ENCODE measurements around the gene FCGR2B. TPM values are rescaled to one million over a fixed set of nuclear protein-coding genes. Genes with fewer than 3 reads are reported as not detected.
"Not testable (repeated sequence)": the region's sequence is repeated elsewhere in the genome, so short reads cannot be mapped to it uniquely, and the experiment has no call there.

Gene FCGR2B
- polyA plus RNA-seq, 1 donor from 2014 or later, result 235 TPM

DNA sequence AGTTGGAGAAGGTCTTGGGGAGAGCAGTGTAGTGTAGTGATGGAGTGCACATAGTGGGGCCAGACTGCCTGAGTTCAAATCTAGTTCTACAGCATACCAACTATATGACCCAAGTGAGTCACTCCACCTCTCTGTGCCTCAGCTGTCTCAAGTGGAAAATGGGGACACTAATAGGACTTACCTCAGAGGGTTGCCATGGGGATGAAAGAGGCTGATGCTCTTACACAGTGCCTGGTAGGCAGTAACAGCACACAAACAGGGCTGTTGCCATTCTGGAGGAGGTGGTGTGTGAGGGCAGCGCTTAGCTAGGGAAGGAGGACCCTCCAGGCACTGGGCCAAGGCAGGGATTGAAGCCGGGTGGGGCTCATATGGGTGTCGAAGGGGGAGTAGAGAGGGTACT, 11.5 kb downstream of the FCGR2B start:
- not testable (repeated sequence) for H3K27ac Mint-ChIP-seq, H3K4me1 Mint-ChIP-seq, H3K9me3 Mint-ChIP-seq, H3K36me3 Mint-ChIP-seq, H3K4me3 Mint-ChIP-seq, H3K27me3 Mint-ChIP-seq

DNA sequence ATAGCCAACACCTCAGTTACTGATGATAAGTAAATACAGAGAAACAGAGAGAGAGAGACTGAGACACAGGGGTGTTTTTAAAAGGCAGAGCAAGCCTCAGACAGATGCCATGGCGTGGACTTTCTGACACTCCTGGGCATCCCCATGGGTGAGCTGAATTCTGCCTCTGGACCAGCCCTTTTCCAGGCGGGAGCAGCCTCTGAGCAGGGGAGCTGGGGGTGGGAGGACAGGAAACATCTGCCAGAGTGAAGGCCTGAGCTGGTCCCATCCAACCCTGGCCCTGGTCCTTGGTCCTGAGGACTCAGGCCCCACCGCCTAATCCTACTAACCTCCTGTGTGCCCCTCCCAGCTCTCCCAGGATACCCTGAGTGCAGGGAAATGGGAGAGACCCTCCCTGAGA, 12.0 kb downstream of the FCGR2B start:
- not testable (repeated sequence) for H3K4me1 Mint-ChIP-seq, H3K4me3 Mint-ChIP-seq, H3K27me3 Mint-ChIP-seq, H3K36me3 Mint-ChIP-seq, H3K9me3 Mint-ChIP-seq, H3K27ac Mint-ChIP-seq

DNA sequence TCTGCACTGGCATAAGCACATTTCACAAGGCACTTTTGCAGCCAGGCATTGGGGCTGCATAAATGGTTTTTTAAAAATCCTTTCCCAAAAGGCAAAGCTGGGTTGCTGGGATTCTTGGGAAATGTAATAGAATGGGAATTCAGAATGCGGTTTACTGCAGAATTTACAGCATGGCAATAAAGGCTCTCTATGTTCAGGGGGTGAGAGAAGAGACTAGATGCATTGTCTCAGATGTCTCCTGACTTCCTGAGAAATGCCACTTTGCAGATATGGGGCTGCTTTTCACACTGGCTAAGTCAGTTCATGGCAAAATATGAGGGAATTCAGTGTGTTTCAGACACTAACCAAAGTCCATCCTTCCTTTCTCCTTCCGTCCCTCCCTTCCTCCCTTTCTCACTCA, 13.5 kb downstream of the FCGR2B start:
- no peaks in the 10 kb centered on the region for H3K9me3 Mint-ChIP-seq
- H3K36me3 Mint-ChIP-seq, result no peaks in the 10 kb centered on the region
- H3K27me3 Mint-ChIP-seq, result no peaks in the 10 kb centered on the region
- H3K4me1 Mint-ChIP-seq, result peaks cover 0 to 4% (median 0%) of the 10 kb centered on the region in 3 donors
- no peak overlapping the region for H3K4me3 Mint-ChIP-seq
- H3K27ac Mint-ChIP-seq, result peak overlapping the region in 1 of 3 donors; percentile 64

DNA sequence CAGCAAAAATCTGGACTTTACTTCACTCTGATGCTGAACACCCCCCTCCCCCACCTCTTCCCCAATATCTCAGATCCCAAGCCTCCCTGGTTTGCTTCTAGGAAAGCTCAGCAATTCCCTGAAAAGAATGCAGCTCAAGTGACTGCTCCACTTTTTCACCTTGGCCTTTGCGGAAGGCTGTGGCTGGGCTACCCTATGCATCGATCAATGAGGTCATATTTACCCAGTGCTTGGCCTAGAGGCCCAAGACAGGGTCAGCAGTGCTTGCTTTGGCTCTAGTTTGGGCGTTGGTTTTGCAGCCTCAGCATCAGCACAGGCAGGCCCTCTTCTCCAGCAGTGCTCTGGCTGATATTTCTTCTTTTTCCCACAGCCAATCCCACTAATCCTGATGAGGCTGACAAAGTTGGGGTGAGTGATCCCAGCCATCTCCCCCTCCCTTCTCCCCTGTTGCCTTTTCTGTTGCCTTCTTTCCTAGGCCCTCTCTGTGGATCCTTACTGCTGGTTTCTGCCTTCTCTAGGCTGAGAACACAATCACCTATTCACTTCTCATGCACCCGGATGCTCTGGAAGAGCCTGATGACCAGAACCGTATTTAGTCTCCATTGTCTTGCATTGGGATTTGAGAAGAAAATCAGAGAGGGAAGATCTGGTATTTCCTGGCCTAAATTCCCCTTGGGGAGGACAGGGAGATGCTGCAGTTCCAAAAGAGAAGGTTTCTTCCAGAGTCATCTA, 14.2 kb downstream of the FCGR2B start:
- peak overlapping the region in 1 of 3 donors; percentile 64 for H3K27ac Mint-ChIP-seq
- H3K27me3 Mint-ChIP-seq, result no peaks in the 10 kb centered on the region
- H3K36me3 Mint-ChIP-seq, result no peaks in the 10 kb centered on the region
- H3K4me1 Mint-ChIP-seq, result peaks cover 0 to 4% (median 2%) of the 10 kb centered on the region in 3 donors
- H3K9me3 Mint-ChIP-seq, result no peaks in the 10 kb centered on the region
- no peak overlapping the region for H3K4me3 Mint-ChIP-seq

DNA sequence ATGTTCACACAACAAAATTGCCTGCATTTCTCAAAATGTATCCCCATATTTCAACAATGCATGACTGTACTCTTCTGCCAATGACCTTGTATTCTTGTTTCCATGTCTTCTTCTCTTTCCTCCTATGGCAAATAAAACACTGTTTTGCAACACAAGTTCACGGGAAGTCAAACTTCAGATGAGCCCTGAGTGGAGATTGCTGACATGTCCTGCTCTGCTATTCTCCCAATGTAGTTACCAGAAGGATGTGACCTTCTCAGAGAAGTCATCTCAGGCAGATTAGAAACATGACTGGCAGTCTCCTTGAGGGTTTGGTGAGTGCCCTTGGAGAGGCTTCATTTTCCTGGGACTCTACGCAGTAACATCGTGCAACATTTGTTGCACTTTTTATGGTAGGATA, 15.6 kb downstream of the FCGR2B start:
- Mint-ChIP-seq H3K4me1 (peaks cover 0 to 4% (median 2%) of the 10 kb centered on the region in 3 donors), H3K4me3 (no peak overlapping the region), H3K27ac (no peak overlapping the region), H3K36me3 (no peaks in the 10 kb centered on the region), H3K27me3 (no peaks in the 10 kb centered on the region), H3K9me3 (no peaks in the 10 kb centered on the region)

DNA sequence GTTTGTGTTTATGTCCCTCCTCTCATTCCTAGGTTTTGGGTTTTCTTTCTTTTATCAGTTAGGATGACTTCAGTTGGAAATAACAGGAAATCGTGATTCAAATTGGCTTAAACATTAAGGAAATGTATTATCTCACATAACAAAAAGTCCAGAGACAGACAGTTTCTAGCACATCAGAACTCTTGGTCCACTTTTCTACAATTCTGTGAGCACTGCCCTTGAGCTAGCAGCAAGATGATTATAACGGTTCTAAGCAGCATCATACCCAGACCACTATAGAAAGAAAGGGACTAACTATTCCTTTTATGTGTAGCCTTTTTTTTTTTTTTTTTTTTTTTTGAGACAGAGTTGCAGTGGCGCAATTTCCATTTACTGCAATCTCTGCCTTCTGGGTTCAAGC, 18.9 kb downstream of the FCGR2B start:
- Mint-ChIP-seq H3K27ac (peak overlapping the region in 1 of 3 donors; percentile 26), H3K27me3 (no peaks in the 10 kb centered on the region), H3K36me3 (no peaks in the 10 kb centered on the region), H3K4me1 (peaks cover 0 to 4% (median 2%) of the 10 kb centered on the region in 3 donors), H3K4me3 (no peak overlapping the region), H3K9me3 (no peaks in the 10 kb centered on the region)

- H3K27me3 Mint-ChIP-seq, result no peaks in the 10 kb centered on the region
Measured at GRCh38 chr1:161688946-161689345, 26.0 kb downstream of the FCGR2B start.

GRCh38 chr1:161691846-161692245, 28.9 kb downstream of the FCGR2B start:
- peaks cover 0 to 8% (median 2%) of the 10 kb centered on the region in 3 donors for H3K9me3 Mint-ChIP-seq
- peaks cover 6 to 8% (median 7%) of the 10 kb centered on the region in 3 donors for H3K4me1 Mint-ChIP-seq
- H3K27me3 Mint-ChIP-seq, result no peaks in the 10 kb centered on the region
- peak overlapping the region in 1 of 4 donors; percentile 72 for H3K4me3 Mint-ChIP-seq
- H3K27ac Mint-ChIP-seq, result no peak overlapping the region
- H3K36me3 Mint-ChIP-seq, result peaks cover 4% of the 10 kb centered on the region

More at GRCh38 chr1:161688946-161689345, 26.0 kb downstream of the FCGR2B start:
- peaks cover 2% of the 10 kb centered on the region for H3K36me3 Mint-ChIP-seq
- peak overlapping the region in 1 of 3 donors; percentile 36 for H3K27ac Mint-ChIP-seq
- H3K4me3 Mint-ChIP-seq, result peak overlapping the region in 2 of 4 donors; percentile 15 to 55
- H3K9me3 Mint-ChIP-seq, result no peaks in the 10 kb centered on the region
- H3K4me1 Mint-ChIP-seq, result peaks cover 6 to 8% (median 7%) of the 10 kb centered on the region in 3 donors

DNA sequence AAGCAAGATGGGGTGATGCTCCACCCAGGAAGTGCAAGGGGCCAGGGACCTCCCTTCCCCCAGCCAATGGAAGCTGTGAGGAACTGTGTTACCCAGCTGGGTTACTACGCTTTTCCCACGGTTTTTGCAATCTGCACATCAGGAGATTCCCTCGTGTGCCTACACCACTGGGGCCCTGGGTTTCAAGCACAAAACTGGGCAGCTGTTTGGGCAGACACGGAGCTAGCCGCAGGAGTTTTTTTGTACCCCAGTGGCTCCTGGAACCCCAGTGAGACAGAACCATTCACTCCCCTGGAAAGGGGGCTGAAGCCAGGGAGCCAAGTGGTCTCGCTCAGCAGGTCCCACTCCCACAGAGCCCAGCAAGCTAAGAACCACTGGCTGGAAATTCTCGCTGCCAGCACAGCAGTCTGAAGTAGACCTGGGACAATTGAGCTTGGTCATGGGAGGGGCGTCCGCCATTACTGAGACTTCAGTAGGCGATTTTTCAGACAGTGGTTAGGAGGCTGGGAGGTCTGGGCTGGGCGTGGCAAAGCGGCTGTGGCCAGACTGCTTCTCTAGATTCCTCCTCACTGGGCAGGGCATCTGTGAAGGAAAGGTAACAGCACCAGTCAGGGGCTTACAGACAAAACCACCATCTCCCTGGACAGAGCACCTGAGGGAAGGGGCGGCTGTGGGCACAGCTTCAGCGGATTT, 30.2 kb downstream of the FCGR2B start:
- not testable (repeated sequence) for H3K4me3 Mint-ChIP-seq, H3K36me3 Mint-ChIP-seq, H3K27ac Mint-ChIP-seq, H3K4me1 Mint-ChIP-seq, H3K9me3 Mint-ChIP-seq, H3K27me3 Mint-ChIP-seq

GRCh38 chr1:161698302-161698701, 35.4 kb downstream of the FCGR2B start:
- H3K9me3 Mint-ChIP-seq, H3K36me3 Mint-ChIP-seq, H3K4me1 Mint-ChIP-seq, H3K27me3 Mint-ChIP-seq, H3K4me3 Mint-ChIP-seq, H3K27ac Mint-ChIP-seq: not testable (repeated sequence)

GRCh38 chr1:161702250-161702649, 39.3 kb downstream of the FCGR2B start:
- H3K36me3 Mint-ChIP-seq, result no peaks in the 10 kb centered on the region
- H3K4me3 Mint-ChIP-seq, result peak overlapping the region in 1 of 4 donors; percentile 34
- H3K4me1 Mint-ChIP-seq, result peaks cover 7 to 13% (median 8%) of the 10 kb centered on the region in 3 donors
- no peaks in the 10 kb centered on the region for H3K27me3 Mint-ChIP-seq
- no peaks in the 10 kb centered on the region for H3K9me3 Mint-ChIP-seq
- no peak overlapping the region for H3K27ac Mint-ChIP-seq

DNA sequence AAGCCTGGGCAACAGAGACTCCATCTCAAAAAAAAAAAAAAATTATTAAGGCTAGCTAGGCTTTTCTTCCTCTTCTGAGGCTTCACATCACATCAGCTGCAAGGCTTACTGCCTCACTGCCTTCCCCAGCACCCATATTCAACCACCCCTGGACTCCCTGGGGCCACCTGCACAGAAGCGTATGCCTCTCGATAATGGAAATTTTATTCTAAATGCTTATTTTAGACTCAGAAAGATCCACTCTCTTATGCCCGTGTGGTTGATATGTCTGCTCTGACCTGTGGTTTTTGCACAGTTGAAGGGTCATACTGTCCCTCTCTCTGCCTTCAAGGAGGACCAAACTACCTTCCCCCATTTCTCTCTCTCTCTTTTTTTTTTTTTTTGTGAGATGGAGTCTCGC, 42.6 kb downstream of the FCGR2B start:
- Mint-ChIP-seq H3K4me1 (peaks cover 20 to 26% (median 22%) of the 10 kb centered on the region in 3 donors), H3K4me3 (peak overlapping the region; percentile 65 to 88 (median 76)), H3K9me3 (no peaks in the 10 kb centered on the region), H3K36me3 (no peaks in the 10 kb centered on the region), H3K27ac (peak overlapping the region in 1 of 3 donors; percentile 78), H3K27me3 (no peaks in the 10 kb centered on the region)

DNA sequence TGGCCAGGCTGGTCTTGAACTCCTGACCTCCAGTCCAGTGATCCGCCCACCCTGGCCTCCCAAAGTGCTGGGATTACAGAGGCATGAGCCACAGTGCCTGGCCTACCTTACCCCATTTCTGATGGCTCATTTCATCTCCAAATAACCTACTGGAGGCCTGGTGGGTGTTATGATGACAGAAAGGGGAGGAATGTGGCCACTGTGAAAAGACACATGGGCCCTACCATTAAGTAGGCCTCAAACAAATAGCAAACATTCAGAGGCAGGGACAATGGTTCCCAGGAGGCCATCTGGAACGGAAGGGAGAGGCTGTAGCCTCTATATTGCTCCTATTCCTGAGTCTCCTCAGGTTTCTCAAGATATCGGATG, 43.2 kb downstream of the FCGR2B start:
- Mint-ChIP-seq H3K4me1 (peaks cover 22 to 26% (median 23%) of the 10 kb centered on the region in 3 donors), H3K9me3 (no peaks in the 10 kb centered on the region), H3K4me3 (peak overlapping the region in 3 of 4 donors; percentile 65 to 88 (median 86)), H3K36me3 (no peaks in the 10 kb centered on the region), H3K27me3 (no peaks in the 10 kb centered on the region), H3K27ac (peak overlapping the region in 1 of 3 donors; percentile 78)

GRCh38 chr1:161706482-161707347, 43.8 kb downstream of the FCGR2B start, which contains the start of gene FCRLA:
FCRLA (plus strand) TSS chr1:161707229; CDS start chr1:161707265, 36 bp downstream.
- Mint-ChIP-seq H3K36me3 (peaks cover under 1% of the 10 kb centered on the region), H3K4me3 (peak within 1 kb of the TSS in 1 of 4 donors; percentile 88), H3K27me3 (no peaks in the 10 kb centered on the region), H3K9me3 (no peaks in the 10 kb centered on the region), H3K4me1 (peaks cover 22 to 26% (median 24%) of the 10 kb centered on the region in 3 donors), H3K27ac (no peak within 1 kb of the TSS)

- no peaks in the 10 kb centered on the region for H3K27me3 Mint-ChIP-seq
- H3K4me1 Mint-ChIP-seq, result peaks cover 26% of the 10 kb centered on the region in 3 donors
- no peak overlapping the region for H3K4me3 Mint-ChIP-seq
- H3K27ac Mint-ChIP-seq, result no peak overlapping the region
- no peaks in the 10 kb centered on the region for H3K9me3 Mint-ChIP-seq
- H3K36me3 Mint-ChIP-seq, result peaks cover 6% of the 10 kb centered on the region
Measured at GRCh38 chr1:161707503-161707902, 44.6 kb downstream of the FCGR2B start.

Measured in IgD-negative memory B cell (primary cell).